HUDEP-2 (cell line): ENCODE data around the gene RASA2.

Experiments
- DNase-seq, 76 experiments: peaks; one replicate each; lab custom pipeline; 2025; ENCODE audit not compliant: unreplicated experiment in 76 of 76; lab: John Stamatoyannopoulos, UW

Gene RASA2

GRCh38 chr3:141628868-141629441 lies 142.1 kb downstream of the RASA2 start:
- DNase-seq = peak in 20 of 76 experiments; percentile 1 to 45 (median 16)

DNA sequence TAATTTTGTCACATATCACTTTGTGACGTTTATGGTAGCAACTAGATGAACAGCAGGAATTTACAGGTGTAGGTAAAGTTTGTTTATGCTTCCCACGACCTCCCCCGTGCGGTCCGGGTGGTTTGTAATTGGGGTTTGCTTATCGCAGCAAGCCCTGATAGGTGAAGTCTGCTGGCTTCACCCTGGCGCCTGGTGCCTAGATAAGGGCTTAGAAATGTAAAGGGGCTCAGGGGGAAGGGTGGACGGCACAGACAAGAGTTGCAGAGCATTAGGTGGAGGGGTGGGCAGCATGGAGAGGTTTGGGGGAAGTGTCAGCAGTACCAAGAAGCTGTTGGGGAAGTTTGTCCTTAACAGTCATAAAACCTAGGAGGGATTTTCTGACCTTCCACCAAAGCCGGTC lies 143.1 kb downstream of the RASA2 start:
- DNase-seq = peak in 22 of 76 experiments; percentile 4 to 42 (median 14)

- no peak for DNase-seq
These were observed 146.1 kb downstream of the RASA2 start for GRCh38 chr3:141632779-141633374.

GRCh38 chr3:141642215-141642614 lies 155.4 kb downstream of the RASA2 start:
- DNase-seq = no peak

- no peak for DNase-seq
These were observed 156.6 kb downstream of the RASA2 start for GRCh38 chr3:141643391-141643790.

DNA sequence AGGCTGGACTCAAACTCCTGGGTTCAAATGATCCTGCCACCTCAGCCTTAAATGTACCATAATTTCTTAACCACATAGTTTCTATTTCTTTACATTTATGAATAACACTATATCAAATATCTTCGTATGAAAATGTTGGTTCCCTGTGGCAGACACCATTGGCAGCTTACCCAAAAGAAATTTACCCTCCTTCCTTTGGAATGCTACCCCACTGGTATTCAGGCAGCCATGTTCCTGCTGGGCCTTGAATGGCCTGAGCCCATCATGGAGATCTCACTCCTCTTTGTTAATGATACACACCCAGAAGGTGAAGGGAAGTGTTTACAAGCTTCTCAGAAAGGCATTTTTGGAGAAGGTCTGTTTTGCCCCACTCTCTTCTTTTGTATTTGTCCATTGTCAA lies 157.0 kb downstream of the RASA2 start:
- DNase-seq = no peak

- peak in 62 of 76 experiments; percentile 11 to 81 (median 54) for DNase-seq
These were observed 158.1 kb downstream of the RASA2 start for GRCh38 chr3:141644931-141645330.

- DNase-seq = peak in 53 of 76 experiments; percentile 6 to 68 (median 25)
These were observed 160.1 kb downstream of the RASA2 start for GRCh38 chr3:141646760-141647561.

DNA sequence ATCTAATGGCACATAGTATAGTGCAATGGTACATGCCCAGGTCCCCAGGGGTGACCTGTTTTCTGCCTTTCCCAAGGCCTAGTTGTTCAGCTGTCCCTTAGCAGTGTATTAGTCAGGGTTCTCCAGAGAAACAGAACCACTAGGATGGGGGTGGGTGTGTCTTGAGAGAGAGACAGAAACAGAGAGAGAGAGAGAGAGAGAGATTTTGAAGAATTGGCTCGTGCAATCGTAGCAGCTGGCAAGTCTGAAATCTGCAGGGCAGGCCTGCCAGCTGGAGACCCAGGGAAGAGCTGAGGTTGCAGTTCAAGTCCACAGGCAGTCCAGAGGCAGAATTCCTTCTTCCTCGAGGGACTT lies 160.7 kb downstream of the RASA2 start:
- DNase-seq = no peak

- DNase-seq = no peak
These were observed 161.5 kb downstream of the RASA2 start for GRCh38 chr3:141648055-141648910.

- no peak for DNase-seq
These were observed 163.0 kb downstream of the RASA2 start for GRCh38 chr3:141649871-141650270.

DNA sequence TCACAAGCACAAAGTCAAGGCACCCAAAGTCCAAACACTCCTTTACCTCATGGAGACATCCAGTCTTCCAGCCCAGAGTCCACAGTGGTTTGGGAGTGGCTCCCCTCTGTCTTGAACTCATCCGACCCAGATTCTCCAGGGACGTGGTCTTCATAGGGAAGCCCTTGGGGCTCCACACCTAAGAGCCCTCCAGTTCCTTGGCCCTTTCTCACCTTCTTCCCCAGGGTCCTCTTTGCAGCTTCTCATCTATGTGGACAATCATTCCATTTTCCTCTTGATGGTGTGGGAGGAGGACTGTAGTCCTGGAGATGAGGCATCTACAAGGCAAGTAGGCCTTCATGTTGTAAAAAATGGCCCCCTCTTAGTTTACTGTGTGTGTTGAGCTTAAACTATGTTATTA lies 164.0 kb downstream of the RASA2 start:
- no peak for DNase-seq

DNA sequence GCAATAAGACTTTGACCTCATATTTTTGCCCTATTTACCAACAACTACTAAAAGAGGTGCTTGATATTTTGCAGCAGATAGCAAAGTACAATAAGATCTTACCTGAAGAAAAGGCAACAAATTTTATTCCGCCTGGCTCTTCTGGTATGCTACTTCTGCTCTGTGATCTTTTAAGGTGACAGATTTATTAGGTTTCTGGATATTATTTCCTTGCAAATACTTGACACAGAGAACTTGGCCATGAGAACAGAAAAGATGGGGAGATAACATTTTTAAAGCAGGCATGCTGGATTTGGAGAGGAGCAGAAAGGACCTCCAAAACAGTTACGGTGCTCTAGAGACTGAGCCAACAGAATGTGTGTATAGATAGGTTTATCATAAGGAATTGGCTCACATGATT lies 164.6 kb downstream of the RASA2 start:
- no peak for DNase-seq

GRCh38 chr3:141652349-141652748 lies 165.5 kb downstream of the RASA2 start:
- no peak for DNase-seq

DNA sequence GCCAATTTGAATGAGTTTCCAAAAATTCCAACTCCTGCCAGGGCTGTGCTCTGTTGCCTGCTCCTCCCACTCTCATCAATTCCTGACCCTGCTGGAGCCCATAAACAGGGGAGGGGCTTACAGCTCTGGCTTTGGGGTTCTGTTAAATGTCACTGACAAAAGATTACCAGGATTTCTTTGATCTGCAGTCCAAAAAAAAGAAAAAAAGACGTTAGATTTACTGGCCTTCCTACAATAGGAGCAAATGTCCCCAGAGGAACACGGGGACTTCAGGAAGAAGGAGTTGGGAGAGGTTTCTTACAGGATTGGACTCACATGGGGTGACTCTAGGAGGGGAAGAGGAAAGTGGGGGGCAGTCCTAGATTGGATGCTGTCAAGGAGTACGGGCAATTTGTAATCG lies 167.0 kb downstream of the RASA2 start:
- DNase-seq = no peak

DNA sequence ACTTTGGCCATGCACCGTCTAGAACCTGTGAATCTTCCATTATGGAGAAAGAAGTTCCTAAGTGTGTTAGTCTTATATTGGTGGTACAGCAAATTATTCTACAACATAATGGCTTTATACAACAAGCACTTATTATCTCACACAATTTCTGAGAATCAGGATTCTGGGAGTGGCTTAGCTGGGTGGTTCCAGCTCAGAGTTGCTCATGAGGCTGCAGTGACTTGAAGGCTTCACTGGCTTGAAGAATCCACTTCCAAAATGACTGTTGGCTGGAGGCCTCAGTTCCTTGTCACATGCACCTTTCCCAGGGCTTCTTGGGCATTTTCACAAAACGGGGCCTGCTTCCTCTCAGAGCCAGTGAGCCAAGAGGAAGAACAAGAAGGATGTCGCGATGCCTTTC lies 169.0 kb downstream of the RASA2 start:
- peak in 1 of 76 experiments; percentile 3 for DNase-seq

DNA sequence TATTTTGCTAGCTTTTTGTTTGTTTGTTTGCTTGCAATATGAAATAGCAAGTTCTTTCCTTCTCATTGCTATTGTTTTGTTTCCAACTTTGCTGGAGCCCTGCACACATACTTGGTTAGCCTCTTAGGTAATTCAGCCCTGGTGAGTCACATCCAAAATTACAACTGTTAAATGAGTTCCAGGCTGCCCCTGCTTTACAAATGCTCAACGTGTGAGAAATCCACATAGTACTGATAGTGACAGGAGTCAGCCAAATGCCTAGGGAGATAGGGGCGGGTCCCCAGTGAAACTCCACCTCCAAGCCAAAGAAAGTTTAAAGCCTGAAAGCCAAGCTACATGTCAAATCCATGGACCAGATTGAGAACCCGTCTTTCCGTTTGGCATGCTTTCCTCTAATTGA lies 169.9 kb downstream of the RASA2 start:
- DNase-seq = peak in 5 of 76 experiments; percentile 2 to 21 (median 12)

DNA sequence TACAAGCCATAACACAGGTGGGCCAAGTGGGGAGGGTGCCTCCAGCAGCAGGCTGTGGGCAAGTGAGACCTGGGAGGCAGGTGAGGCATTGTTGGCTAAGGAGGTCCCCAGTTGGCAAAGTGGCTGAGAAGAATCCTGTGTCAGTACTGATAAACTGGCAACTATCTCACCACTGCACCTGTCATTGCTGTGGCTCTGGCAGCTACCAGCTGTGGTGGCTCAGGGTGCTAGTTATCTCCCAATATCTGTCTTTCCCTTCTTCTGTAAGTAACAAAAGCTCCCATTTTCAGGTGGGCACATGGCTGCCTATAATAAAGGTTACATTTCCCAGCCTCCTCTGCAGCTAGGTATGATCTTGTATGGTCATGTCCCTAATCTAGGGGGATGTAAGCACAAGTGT lies 170.7 kb downstream of the RASA2 start:
- peak in 13 of 76 experiments; percentile 4 to 56 (median 28) for DNase-seq

DNA sequence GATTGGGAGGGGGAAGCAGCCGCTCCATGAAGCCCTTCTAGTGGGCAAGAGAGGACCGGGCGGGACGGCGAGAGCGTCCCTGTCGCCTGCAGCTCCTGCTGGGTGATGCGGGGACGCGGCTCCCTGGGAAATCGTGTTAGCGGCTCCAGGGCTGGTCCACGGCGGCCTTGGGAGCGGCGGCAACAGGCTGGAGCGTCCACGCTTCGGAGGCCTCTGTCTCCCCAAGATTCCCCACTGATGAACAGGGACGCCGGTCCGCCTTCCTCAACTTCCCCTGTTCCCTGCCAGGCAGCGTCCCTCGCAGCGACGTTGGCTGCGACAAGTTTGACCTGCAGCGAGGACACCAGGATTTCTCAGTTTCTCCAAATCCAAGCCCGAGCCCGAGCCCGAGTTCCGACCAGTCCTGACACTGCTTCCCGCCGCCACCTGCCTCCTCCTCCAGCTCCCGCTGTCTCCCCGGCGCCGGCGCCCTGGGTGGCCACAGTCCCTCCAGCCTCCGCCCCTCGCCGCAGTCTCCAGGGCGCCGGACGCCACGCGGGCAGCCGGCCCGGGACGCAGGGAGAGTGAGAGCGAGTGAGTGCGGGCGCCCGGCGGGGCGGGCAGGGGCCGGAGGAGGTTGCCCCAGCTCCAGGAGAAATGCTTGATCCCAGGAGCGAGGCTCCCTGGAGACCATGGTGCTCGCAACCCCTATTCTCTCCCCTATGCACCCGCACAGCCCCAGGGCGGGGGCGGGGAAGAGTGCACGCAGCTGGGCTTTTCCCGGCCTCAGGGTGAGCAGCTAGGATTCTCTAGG lies 173.2 kb downstream of the RASA2 start:
- no peak for DNase-seq

DNA sequence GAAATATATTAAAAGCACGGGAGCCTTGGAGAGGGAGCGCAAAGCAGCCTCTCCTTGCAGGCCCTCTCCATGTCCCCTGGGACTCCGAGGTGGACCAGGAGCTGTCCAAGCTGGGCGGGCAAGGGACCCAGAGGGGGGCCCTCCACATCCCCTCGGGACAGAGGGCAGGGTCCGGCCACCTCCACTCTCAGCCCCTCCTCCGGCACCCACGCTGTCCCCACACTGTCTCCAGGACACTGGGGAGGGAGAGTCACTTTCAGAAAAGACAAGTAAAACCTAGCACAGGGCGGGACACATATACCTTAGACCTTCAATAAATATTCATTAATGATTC lies 173.8 kb downstream of the RASA2 start:
- no peak for DNase-seq
